Measurements from ENCODE around the gene METRNL. TPM values are rescaled to one million over a fixed set of nuclear protein-coding genes. Genes with fewer than 3 reads are reported as not detected.

Gene METRNL
- total RNA-seq, 2 experiments from 2014 or later: 23.3 to 24.1 TPM

DNA sequence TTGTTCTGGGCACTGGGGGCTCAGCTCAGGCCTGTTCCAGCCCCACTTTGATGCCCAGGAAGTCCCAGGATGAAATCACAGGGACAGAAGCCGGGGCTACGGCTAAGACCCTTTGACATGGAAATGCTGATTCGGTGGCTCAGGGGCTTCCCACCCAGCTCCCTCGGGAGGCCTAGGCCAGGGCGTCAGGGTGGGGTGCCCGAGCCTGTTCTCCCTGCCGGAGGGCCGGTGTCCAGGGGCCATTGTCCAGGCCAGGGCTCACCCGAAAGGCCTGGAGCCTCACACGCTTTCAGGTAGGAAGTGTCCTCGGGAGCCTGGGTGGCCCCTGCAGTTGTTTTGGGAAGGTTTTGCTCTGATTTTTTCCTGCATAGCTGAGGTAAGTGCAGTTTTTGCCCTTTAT, 34.0 kb downstream of the METRNL start:
- no peak overlapping the region for H3K4me3 Mint-ChIP-seq
- intact Hi-C loops (cut with micrococcal nuclease): no loop called here

DNA sequence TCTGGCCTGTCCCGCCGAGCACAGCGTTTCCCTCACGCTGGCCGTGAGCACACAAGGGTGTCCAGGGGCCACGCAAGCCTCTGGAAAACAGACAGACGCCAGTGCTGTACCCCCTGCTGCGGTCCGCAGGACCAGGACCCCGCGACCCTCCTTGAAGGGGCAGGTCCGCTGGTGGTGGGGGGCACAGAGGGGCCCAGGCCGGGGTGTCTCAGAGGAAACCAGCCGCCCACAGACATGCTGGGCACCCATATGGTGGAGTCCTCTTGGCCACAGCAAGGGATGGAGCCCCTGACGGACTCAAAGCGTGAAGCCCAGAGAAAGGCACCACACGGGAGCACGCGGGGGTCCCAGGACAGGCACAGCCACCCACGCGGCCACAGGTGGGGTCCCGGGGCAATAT, 34.4 kb downstream of the METRNL start:
- DNase-seq (no peak), ATAC-seq (no peak)
- peaks cover 1% of the 10 kb centered on the region for H3K4me1 Mint-ChIP-seq (ENCODE audit: low read depth)
- H3K9me3 Mint-ChIP-seq: no peaks in the 10 kb centered on the region
- intact Hi-C loops (cut with micrococcal nuclease): no loop called here
- no peaks in the 10 kb centered on the region for H3K36me3 Mint-ChIP-seq (ENCODE audit: low read depth)
- no peak overlapping the region for H3K4me3 Mint-ChIP-seq
- TF ChIP-seq, protein P1, sequence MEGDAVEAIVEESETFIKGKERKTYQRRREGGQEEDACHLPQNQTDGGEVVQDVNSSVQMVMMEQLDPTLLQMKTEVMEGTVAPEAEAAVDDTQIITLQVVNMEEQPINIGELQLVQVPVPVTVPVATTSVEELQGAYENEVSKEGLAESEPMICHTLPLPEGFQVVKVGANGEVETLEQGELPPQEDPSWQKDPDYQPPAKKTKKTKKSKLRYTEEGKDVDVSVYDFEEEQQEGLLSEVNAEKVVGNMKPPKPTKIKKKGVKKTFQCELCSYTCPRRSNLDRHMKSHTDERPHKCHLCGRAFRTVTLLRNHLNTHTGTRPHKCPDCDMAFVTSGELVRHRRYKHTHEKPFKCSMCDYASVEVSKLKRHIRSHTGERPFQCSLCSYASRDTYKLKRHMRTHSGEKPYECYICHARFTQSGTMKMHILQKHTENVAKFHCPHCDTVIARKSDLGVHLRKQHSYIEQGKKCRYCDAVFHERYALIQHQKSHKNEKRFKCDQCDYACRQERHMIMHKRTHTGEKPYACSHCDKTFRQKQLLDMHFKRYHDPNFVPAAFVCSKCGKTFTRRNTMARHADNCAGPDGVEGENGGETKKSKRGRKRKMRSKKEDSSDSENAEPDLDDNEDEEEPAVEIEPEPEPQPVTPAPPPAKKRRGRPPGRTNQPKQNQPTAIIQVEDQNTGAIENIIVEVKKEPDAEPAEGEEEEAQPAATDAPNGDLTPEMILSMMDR (IDR thresholded peaks at IDR 0.05): no peak
- no peak overlapping the region for H3K27ac Mint-ChIP-seq
- ChIA-PET POLR2A (no interaction called here), CTCF (no interaction called here)
- peaks cover 2% of the 10 kb centered on the region for H3K27me3 Mint-ChIP-seq

More for the DNA sequence above, 34.0 kb downstream of the METRNL start:
- POLR2A ChIA-PET: interaction anchor here (1.6 kb wide), 1 partner anchor 87 kb away, joined by 3 read pairs; no protein-coding TSS in a partner anchor
- Mint-ChIP-seq H3K27me3 (peaks cover 1% of the 10 kb centered on the region), H3K27ac (no peak overlapping the region), H3K4me1 (ENCODE audit: low read depth) (no peaks in the 10 kb centered on the region), H3K36me3 (ENCODE audit: low read depth) (no peaks in the 10 kb centered on the region), H3K9me3 (no peaks in the 10 kb centered on the region)
- ATAC-seq (no peak), DNase-seq (no peak)
- CTCF ChIA-PET: no interaction called here
- TF ChIP-seq, protein P1 (IDR thresholded peaks at IDR 0.05): no peak

GRCh38 chr17:83114706-83115105, 35.3 kb downstream of the METRNL start:
- ATAC-seq (no peak), DNase-seq (no peak)
- no peak overlapping the region for H3K4me3 Mint-ChIP-seq
- ChIA-PET POLR2A (no interaction called here), CTCF (no interaction called here)
- peaks cover 8% of the 10 kb centered on the region for H3K27me3 Mint-ChIP-seq
- H3K27ac Mint-ChIP-seq: no peak overlapping the region
- no peaks in the 10 kb centered on the region for H3K9me3 Mint-ChIP-seq
- no peaks in the 10 kb centered on the region for H3K36me3 Mint-ChIP-seq (ENCODE audit: low read depth)
- TF ChIP-seq, protein P1 (IDR thresholded peaks at IDR 0.05): no peak
- H3K4me1 Mint-ChIP-seq (ENCODE audit: low read depth): peaks cover 8% of the 10 kb centered on the region
- intact Hi-C loops (cut with micrococcal nuclease): no loop called here

DNA sequence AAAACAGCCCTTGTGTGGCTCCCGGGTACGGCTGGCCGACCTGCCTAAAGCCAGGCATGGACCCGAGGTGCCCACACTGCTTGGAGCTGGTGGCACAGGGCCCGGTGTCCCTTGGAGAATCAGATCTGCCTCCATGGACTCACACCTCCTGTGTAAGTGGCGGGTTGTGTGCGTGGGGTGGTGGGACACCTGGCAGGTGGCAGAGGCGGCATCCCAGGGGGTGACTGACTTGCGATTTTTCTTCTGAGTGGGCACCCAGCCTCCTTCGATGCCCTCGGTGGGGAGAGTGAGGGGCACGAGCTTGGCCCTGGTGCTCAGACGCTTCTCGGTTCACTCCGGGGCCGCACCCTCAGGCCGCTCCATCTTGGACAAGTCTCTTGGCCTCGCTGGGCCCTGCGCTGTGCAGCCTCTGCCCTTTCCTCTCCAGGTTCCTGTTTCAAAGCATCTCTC, 35.8 kb downstream of the METRNL start:
- ChIA-PET POLR2A (no interaction called here), CTCF (no interaction called here)
- ATAC-seq (no peak), DNase-seq (no peak)
- H3K27me3 Mint-ChIP-seq: peaks cover 8% of the 10 kb centered on the region
- TF ChIP-seq, protein P1 (IDR thresholded peaks at IDR 0.05): no peak
- intact Hi-C loops (cut with micrococcal nuclease): no loop called here
- H3K27ac Mint-ChIP-seq: no peak overlapping the region
- no peaks in the 10 kb centered on the region for H3K36me3 Mint-ChIP-seq (ENCODE audit: low read depth)
- peaks cover 11% of the 10 kb centered on the region for H3K4me1 Mint-ChIP-seq (ENCODE audit: low read depth)
- H3K9me3 Mint-ChIP-seq: no peaks in the 10 kb centered on the region
- no peak overlapping the region for H3K4me3 Mint-ChIP-seq

DNA sequence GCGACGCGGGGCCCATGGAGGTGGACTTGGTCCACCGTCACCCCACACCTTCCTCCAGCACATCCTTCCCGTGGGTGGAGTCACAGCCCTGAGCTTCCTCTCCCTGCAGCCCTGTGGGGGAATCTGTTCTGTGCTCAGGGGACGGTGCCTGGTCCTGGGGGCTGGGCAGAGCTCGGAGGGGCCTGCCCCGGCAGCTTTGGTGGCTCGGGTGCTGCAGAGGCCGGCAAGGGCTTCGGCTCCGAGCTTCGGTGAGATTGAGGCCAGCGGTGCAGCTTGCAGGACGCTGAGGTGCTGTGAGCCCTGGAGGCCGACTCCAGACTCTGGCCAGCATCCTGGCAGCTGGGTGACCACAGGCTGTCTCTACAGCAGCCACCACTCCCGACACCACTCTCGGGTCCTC, 36.4 kb downstream of the METRNL start:
- TF ChIP-seq, protein P1 (IDR thresholded peaks at IDR 0.05): no peak
- ChIA-PET POLR2A (interaction anchor here (1.0 kb wide), 1 partner anchor 16 kb away, joined by 3 read pairs; no protein-coding TSS in a partner anchor), CTCF (no interaction called here)
- DNase-seq (no peak), ATAC-seq (no peak)
- H3K36me3 Mint-ChIP-seq (ENCODE audit: low read depth): no peaks in the 10 kb centered on the region
- intact Hi-C loops (cut with micrococcal nuclease): no loop called here
- H3K4me3 Mint-ChIP-seq: no peak overlapping the region
- no peak overlapping the region for H3K27ac Mint-ChIP-seq
- H3K4me1 Mint-ChIP-seq (ENCODE audit: low read depth): peaks cover 14% of the 10 kb centered on the region
- H3K27me3 Mint-ChIP-seq: peaks cover 8% of the 10 kb centered on the region
- H3K9me3 Mint-ChIP-seq: no peaks in the 10 kb centered on the region

Measured in activated CD8-positive, alpha-beta T cell treated with anti-CD3 and anti-CD28 coated beads for 36 hours (primary cell).